ACC112 (cell line): ENCODE measurements around the gene DDX23.

Experiments
- H2AFZ ChIP-seq: fragments of 200-600 bp; sonication (generic); one replicate; pipeline ENCODE4 v1.6.0; 2017; ENCODE audit warnings: antibody characterized with exemption, low read length; ENCODE audit not compliant: unreplicated experiment
- H3K27ac ChIP-seq: fragments of 200-600 bp; sonication (generic); 2 replicates; pipeline ENCODE4 v1.5.1; 2014; ENCODE audit warnings: low read depth, mild to moderate bottlenecking, antibody characterized with exemption, low read length, moderate library complexity
- H3K27me3 ChIP-seq: fragments of 200-600 bp; sonication (generic); 2 replicates; pipeline ENCODE4 v1.6.1; 2014; ENCODE audit warnings: mild to moderate bottlenecking, antibody characterized with exemption, low read length, moderate library complexity, mixed read lengths; ENCODE audit not compliant: insufficient read depth
- H3K36me3 ChIP-seq: fragments of 200-600 bp; sonication (generic); 2 replicates; pipeline ENCODE4 v1.6.1; 2016; ENCODE audit warnings: mild to moderate bottlenecking, antibody characterized with exemption, low read length, moderate library complexity, mixed read lengths; ENCODE audit not compliant: insufficient read depth
- H3K4me1 ChIP-seq: fragments of 200-600 bp; sonication (generic); one replicate; pipeline ENCODE4 v1.6.1; 2016; ENCODE audit warnings: low read length, mixed read lengths; ENCODE audit not compliant: insufficient read depth, unreplicated experiment, control insufficient read depth
- H3K4me3 ChIP-seq: fragments of 200-600 bp; sonication (generic); 2 replicates; pipeline ENCODE4 v1.5.1; 2014; ENCODE audit warnings: mild to moderate bottlenecking, low read depth, low read length
- H3K79me2 ChIP-seq: fragments of 200-600 bp; sonication (generic); one replicate; pipeline ENCODE4 v1.6.0; 2016; ENCODE audit warnings: low read length; ENCODE audit not compliant: control insufficient read depth, unreplicated experiment, insufficient read depth

The DDX23 gene

DNA sequence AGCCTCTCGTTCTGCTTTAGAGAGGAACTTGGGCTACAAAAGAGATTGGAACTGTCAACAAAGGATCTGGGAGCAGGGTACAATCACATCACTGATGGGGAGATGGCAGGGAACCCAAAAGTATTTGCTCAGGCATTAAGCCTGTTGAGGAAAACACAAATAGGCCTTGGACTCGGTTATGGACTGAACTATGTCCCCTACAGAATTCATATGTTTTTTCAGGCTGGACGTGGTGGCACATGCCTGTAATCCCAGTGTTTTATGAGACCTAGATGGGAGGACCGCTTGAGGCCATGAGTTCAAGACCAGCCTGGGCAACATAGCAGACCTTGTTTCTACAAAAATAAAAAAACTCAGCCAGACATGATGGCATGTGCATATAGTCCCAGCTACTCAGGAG, 13.9 kb downstream of the DDX23 start:
- H2AFZ ChIP-seq: no peak overlapping the region
- H3K36me3 ChIP-seq: peaks cover 16% of the 10 kb centered on the region
- no peaks in the 10 kb centered on the region for H3K79me2 ChIP-seq
- H3K4me3 ChIP-seq: no peak overlapping the region
- H3K27me3 ChIP-seq: no peaks in the 10 kb centered on the region
- H3K4me1 ChIP-seq: no peaks in the 10 kb centered on the region
- H3K27ac ChIP-seq: no peak overlapping the region

DNA sequence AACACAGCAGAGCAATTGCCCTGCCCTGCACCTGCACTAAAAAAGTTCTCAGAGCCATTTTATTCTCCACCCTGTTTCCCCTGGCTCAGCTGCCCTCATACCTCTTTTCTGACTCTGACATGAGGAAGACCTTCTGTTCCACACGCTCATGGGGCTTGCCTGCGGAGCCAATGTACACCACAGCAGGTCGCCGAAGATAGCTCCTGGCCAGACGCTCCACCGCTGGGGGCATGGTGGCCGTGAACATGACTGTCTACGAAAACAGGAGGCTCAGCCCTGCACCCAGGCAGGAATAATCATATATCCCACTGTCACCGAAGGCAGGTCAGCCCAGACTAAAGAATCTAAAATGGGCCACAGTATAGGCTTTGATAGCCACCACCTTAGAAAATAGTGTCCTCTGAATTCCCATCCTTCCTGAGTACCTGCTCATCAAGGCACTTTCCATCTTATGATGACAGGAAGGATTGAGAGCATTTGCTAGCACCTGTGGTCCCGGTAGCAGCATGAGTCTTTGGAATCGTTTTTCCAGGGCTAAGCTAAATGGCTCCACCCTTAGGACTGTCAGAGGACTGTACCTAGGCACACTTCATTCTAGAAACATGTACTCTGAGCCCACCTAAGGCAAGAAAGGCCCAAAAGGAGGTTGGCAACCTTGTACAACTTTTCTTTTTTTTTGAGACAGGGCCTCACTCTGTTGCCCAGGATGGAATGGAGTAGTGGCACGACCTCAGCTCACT, 19.5 kb downstream of the DDX23 start:
- Histone ChIP-seq H3K4me3 (no peak overlapping the region), H3K36me3 (peaks cover 16% of the 10 kb centered on the region; the same call in 1 of the 2 replicates), H2AFZ (no peak overlapping the region)

GRCh38 chr12:48831257-48831656, 20.7 kb downstream of the DDX23 start:
- H3K4me1 ChIP-seq: no peaks in the 10 kb centered on the region

More for the DNA sequence above, 19.5 kb downstream of the DDX23 start:
- H3K4me1 ChIP-seq: no peaks in the 10 kb centered on the region
- no peaks in the 10 kb centered on the region for H3K79me2 ChIP-seq
- H3K27me3 ChIP-seq: no peaks in the 10 kb centered on the region
- no peak overlapping the region for H3K27ac ChIP-seq

GRCh38 chr12:48828841-48829575, 23.0 kb downstream of the DDX23 start:
- H3K4me1 ChIP-seq: no peaks in the 10 kb centered on the region
- peaks cover 13% of the 10 kb centered on the region; the same call in 1 of the 2 replicates for H3K36me3 ChIP-seq
- H3K27me3 ChIP-seq: no peaks in the 10 kb centered on the region
- H2AFZ ChIP-seq: no peak overlapping the region
- H3K4me3 ChIP-seq: no peak overlapping the region
- H3K79me2 ChIP-seq: no peaks in the 10 kb centered on the region
- no peak overlapping the region for H3K27ac ChIP-seq

More at GRCh38 chr12:48831257-48831656, 20.7 kb downstream of the DDX23 start:
- Histone ChIP-seq H3K79me2 (no peaks in the 10 kb centered on the region), H3K27ac (no peak overlapping the region), H3K27me3 (no peaks in the 10 kb centered on the region), H3K4me3 (no peak overlapping the region), H3K36me3 (peaks cover 16% of the 10 kb centered on the region; the same call in 1 of the 2 replicates), H2AFZ (no peak overlapping the region)

- Histone ChIP-seq H3K36me3 (peaks cover 10% of the 10 kb centered on the region; the same call in 1 of the 2 replicates), H3K4me3 (no peak overlapping the region), H3K4me1 (no peaks in the 10 kb centered on the region), H2AFZ (no peak overlapping the region), H3K27me3 (no peaks in the 10 kb centered on the region), H3K27ac (no peak overlapping the region), H3K79me2 (no peaks in the 10 kb centered on the region)
Observed at GRCh38 chr12:48828293-48828692, 23.7 kb downstream of the DDX23 start.

GRCh38 chr12:48827513-48828096, 24.4 kb downstream of the DDX23 start:
- Histone ChIP-seq H3K27me3 (no peaks in the 10 kb centered on the region), H3K27ac (no peak overlapping the region), H2AFZ (no peak overlapping the region), H3K36me3 (peaks cover 10% of the 10 kb centered on the region; the same call in 1 of the 2 replicates), H3K4me3 (no peak overlapping the region), H3K79me2 (no peaks in the 10 kb centered on the region), H3K4me1 (no peaks in the 10 kb centered on the region)

DNA sequence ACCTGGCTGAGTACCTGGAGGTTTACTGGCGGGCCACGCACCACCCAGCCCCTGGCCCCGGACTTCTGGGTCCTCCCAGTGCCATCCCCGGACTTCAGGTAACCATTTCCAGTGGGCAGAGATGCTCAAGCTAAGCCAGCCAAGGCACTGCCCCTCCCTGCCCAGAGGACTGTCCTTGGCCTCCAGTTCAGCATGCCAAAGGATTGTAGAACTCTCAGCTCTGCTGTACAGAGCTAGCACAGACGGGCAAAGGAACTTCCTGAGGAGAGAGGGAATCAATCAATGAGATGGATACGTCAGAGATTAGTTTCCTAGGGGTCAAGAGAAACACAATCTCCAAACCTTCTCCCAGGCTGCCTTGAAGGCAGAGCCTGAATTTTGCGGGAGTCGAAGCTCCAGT, 24.9 kb downstream of the DDX23 start:
- Histone ChIP-seq H3K36me3 (peaks cover 7% of the 10 kb centered on the region; the same call in 1 of the 2 replicates), H3K4me1 (no peaks in the 10 kb centered on the region), H3K27me3 (no peaks in the 10 kb centered on the region), H3K79me2 (no peaks in the 10 kb centered on the region), H3K27ac (no peak overlapping the region), H3K4me3 (no peak overlapping the region), H2AFZ (no peak overlapping the region)

- Histone ChIP-seq H3K79me2 (no peaks in the 10 kb centered on the region), H3K4me3 (no peak overlapping the region), H3K36me3 (peaks cover 4% of the 10 kb centered on the region; the same call in 1 of the 2 replicates), H3K27ac (no peak overlapping the region), H3K4me1 (no peaks in the 10 kb centered on the region), H2AFZ (no peak overlapping the region), H3K27me3 (no peaks in the 10 kb centered on the region)
Observed at GRCh38 chr12:48826209-48826855, 25.6 kb downstream of the DDX23 start.

- Histone ChIP-seq H3K4me3 (no peak overlapping the region), H3K36me3 (no peaks in the 10 kb centered on the region), H3K79me2 (no peaks in the 10 kb centered on the region), H3K27ac (no peak overlapping the region), H3K27me3 (no peaks in the 10 kb centered on the region), H2AFZ (no peak overlapping the region), H3K4me1 (no peaks in the 10 kb centered on the region)
Observed at GRCh38 chr12:48824905-48825304, 27.1 kb downstream of the DDX23 start.

DNA sequence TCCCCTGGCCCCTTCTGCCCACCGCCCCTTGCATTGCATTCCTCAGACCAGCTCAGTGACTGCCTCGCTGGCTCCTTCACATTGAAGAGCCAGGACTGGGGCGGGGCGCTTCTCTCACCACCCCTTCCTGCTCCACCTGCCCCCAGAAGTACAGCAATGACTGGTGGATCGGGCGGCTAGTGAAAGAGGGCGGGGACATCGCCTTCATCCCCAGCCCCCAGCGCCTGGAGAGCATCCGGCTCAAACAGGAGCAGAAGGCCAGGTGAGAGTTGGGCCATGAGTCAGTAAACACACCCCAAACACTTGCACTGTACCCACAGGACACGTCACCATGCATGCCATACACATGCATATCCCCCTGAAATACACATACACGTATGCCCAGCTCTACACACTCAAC, 27.9 kb downstream of the DDX23 start:
- Histone ChIP-seq H3K27me3 (no peaks in the 10 kb centered on the region), H2AFZ (no peak overlapping the region), H3K27ac (no peak overlapping the region), H3K79me2 (no peaks in the 10 kb centered on the region), H3K4me3 (no peak overlapping the region), H3K36me3 (no peaks in the 10 kb centered on the region), H3K4me1 (peaks cover under 1% of the 10 kb centered on the region)
